K562 (cell line): ENCODE data around the gene MCAM. TPM values are rescaled to one million over a fixed set of nuclear protein-coding genes. Genes with fewer than 3 reads are reported as not detected.

Experiments used
- ARNT ChIP-seq, 2 experiments: fragments of 450-650 bp; IDR thresholded peaks; 2 replicates each; pipeline ENCODE4 v1.6.1; 2016; ENCODE audit warnings: mild to moderate bottlenecking in 1 of 2
- FIP1L1 ChIP-seq: fragments of 200-400 bp; formaldehyde crosslinking; IDR thresholded peaks from 2 replicates; pipeline ENCODE4 v1.6.1; 2018; ENCODE audit warnings: mild to moderate bottlenecking, low read depth, low read length; ENCODE audit not compliant: poor library complexity, severe bottlenecking
- FOXA3 ChIP-seq, 2 experiments: fragments of 450-650 bp in 1 of 2; sonication (generic) in 1 of 2; formaldehyde crosslinking; IDR thresholded peaks in 1 of 2; conservative IDR thresholded peaks in 1 of 2; 2 replicates each; pipeline versions ENCODE4 v1.4.0 to v1.8.0; 2020 to 2022; ENCODE audit warnings: mild to moderate bottlenecking in 2 of 2, missing genetic modification reagents in 1 of 2
- HDAC8 ChIP-seq: fragments of 450-650 bp; IDR thresholded peaks from 2 replicates; pipeline ENCODE4 v1.6.1; 2016; ENCODE audit warnings: mild to moderate bottlenecking, missing genetic modification characterization, moderate library complexity, missing compliant biosample characterization
- KDM2B ChIP-seq: fragments of 250-450 bp; sonication (Bioruptor Pico); IDR thresholded peaks from 2 replicates; pipeline ENCODE4 v1.8.0; 2021; ENCODE audit warnings: mild to moderate bottlenecking, moderate library complexity
- NCOA6 ChIP-seq: fragments of 450-650 bp; IDR thresholded peaks from 2 replicates; pipeline ENCODE4 v1.6.1; 2017; ENCODE audit warnings: mild to moderate bottlenecking
- PHF20 ChIP-seq: fragments of 450-650 bp; IDR thresholded peaks from 2 replicates; pipeline ENCODE4 v1.6.1; 2018; ENCODE audit not compliant: partially characterized antibody
- PURB ChIP-seq: sonication (generic); formaldehyde crosslinking; IDR thresholded peaks from 2 replicates; pipeline ENCODE4 v1.9.0; 2021; ENCODE audit warnings: low read depth, mild to moderate bottlenecking, missing genetic modification reagents
- RFX5 ChIP-seq: IDR thresholded peaks from 2 replicates; pipeline ENCODE4 v1.6.1; 2011; ENCODE audit warnings: low read depth, mild to moderate bottlenecking, improper control_type of control experiment, low read length
- SIN3B ChIP-seq: fragments of 450-650 bp; IDR thresholded peaks from 2 replicates; pipeline ENCODE4 v1.6.1; 2017; ENCODE audit warnings: low read depth, mild to moderate bottlenecking, moderate library complexity
- TCFL5 ChIP-seq: fragments of 250-450 bp; sonication (Bioruptor Pico); conservative IDR thresholded peaks from 2 replicates; pipeline ENCODE4 v1.6.1; 2021; ENCODE audit warnings: mild to moderate bottlenecking, moderate library complexity, matching md5 sums
- TEAD4 ChIP-seq, 2 experiments: sonication (generic) in 1 of 2; formaldehyde crosslinking in 1 of 2; IDR thresholded peaks; 2 replicates each; pipeline versions ENCODE4 v1.6.1 to v1.8.0; 2012 to 2022; ENCODE audit warnings: borderline replicate concordance in 1 of 2, inconsistent platforms in 1 of 2, low read length in 1 of 2, mild to moderate bottlenecking in 1 of 2, missing genetic modification reagents in 1 of 2
- ZKSCAN1 ChIP-seq: fragments of 150-350 bp; IDR thresholded peaks from 2 replicates; pipeline ENCODE4 v1.6.1; 2016; ENCODE audit warnings: low read depth, low read length
- ZNF146 ChIP-seq: IDR thresholded peaks from one replicate; pipeline ENCODE4 v1.6.1; 2018; ENCODE audit warnings: missing compliant biosample characterization; ENCODE audit not compliant: unreplicated experiment
- ZNF75A ChIP-seq: fragments of 450-650 bp; formaldehyde crosslinking; IDR thresholded peaks from 2 replicates; pipeline ENCODE4 v1.4.0; 2020; ENCODE audit warnings: mild to moderate bottlenecking
- polyA plus RNA-seq, 8 experiments: library from polyadenylated mRNA; depleted of rRNA in 4 of 8; stranded (reverse) in 5 of 8; unstranded in 3 of 8; fragments of >200 nt; fragmentation: Nextera tagmentation in 2 of 8; fragmentation: Illumina TruSeq in 1 of 8; extraction: Ambion mirVana in 2 of 8; extraction: Trizol in 1 of 8; gene quantifications; 2 replicates each; pipeline versions ENCODE4 v1.2.1 to v1.2.3, GENCODE V29; 2011 to 2014; ENCODE audit warnings: inconsistent platforms in 1 of 8, missing spikeins in 1 of 8
- total RNA-seq, 7 experiments: library from RNA; depleted of rRNA in 6 of 7; stranded (reverse); fragments of >200 nt in 6 of 7; fragmentation: Illumina TruSeq in 2 of 7; extraction: Trizol in 2 of 7; gene quantifications; 2 replicates each; pipeline versions ENCODE4 v1.2.1 to v1.2.3, GENCODE V29; 2011 to 2021; ENCODE audit warnings: low replicate concordance in 1 of 7
- TF ChIP-seq, protein P1 (sequence below), 3 experiments: IDR thresholded peaks in 2 of 3; conservative IDR thresholded peaks in 1 of 3; 2 replicates each; pipeline ENCODE4 v1.5.1; 2011 to 2012; ENCODE audit warnings: low read length in 3 of 3, mild to moderate bottlenecking in 3 of 3, control low read depth in 2 of 3, improper control_type of control experiment in 1 of 3, inconsistent platforms in 1 of 3, low read depth in 1 of 3, mixed read lengths in 1 of 3, moderate library complexity in 1 of 3; ENCODE audit not compliant: insufficient read depth in 2 of 3
- TF ChIP-seq, protein P2 (sequence below): sonication (generic); formaldehyde crosslinking; IDR thresholded peaks from 2 replicates; pipeline ENCODE4 v1.8.0; 2022; ENCODE audit warnings: missing genetic modification reagents, mild to moderate bottlenecking, moderate library complexity, borderline replicate concordance
- TF ChIP-seq, protein P3 (sequence below): sonication (generic); formaldehyde crosslinking; IDR thresholded peaks from 2 replicates; pipeline ENCODE4 v1.8.1; 2023; ENCODE audit warnings: mild to moderate bottlenecking, missing genetic modification reagents
- TF ChIP-seq, protein P4 (sequence below): fragments of 450-650 bp; IDR thresholded peaks from 2 replicates; pipeline ENCODE4 v1.7.1; 2018; ENCODE audit warnings: mild to moderate bottlenecking, low read depth; ENCODE audit not compliant: partially characterized antibody

Gene MCAM
- total and polyA plus RNA-seq, 9 of the 15 experiments (the other 6 are each of a cell fraction or from before 2014, with no cell fraction given) = 14.7 to 118 (median 53.6) TPM

DNA sequence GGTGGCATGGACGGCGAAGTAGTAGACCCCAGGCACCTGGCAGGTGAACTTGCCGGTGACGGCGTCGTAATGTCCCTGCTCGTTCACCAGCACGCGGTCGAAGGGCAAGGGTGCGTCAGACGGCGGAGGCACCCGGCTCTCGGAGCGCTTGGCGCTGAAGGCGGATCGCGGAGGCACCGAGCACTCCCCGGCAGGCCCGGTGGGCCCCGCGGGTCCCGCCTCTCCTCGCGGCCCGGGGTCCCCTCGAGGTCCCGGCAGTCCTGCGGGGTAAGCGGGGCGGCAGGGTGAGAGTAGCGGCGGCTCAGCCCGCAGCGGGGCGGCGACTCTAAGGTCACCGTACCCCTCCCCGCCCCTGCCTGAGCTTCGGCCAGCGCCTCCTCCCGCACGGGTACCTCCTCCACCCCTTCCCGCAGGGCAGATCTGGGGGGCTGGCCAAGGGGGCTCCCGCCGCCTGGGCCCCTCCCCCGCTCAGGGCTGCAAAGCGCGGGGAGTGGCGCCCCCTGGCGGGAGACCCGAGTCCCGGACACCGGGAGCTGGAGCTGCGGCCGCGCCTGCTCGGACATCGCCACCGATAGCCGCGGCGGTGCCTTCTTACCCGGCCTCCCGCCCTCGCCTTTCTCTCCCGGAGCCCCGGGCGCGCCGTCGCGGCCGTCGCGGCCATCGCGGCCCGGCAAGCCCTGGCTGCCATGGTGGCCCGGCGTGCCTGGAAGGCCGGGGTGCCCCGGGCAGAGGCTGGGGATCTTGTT is 22.8 kb upstream of the MCAM start (continued):
- TF ChIP-seq, protein P1, sequence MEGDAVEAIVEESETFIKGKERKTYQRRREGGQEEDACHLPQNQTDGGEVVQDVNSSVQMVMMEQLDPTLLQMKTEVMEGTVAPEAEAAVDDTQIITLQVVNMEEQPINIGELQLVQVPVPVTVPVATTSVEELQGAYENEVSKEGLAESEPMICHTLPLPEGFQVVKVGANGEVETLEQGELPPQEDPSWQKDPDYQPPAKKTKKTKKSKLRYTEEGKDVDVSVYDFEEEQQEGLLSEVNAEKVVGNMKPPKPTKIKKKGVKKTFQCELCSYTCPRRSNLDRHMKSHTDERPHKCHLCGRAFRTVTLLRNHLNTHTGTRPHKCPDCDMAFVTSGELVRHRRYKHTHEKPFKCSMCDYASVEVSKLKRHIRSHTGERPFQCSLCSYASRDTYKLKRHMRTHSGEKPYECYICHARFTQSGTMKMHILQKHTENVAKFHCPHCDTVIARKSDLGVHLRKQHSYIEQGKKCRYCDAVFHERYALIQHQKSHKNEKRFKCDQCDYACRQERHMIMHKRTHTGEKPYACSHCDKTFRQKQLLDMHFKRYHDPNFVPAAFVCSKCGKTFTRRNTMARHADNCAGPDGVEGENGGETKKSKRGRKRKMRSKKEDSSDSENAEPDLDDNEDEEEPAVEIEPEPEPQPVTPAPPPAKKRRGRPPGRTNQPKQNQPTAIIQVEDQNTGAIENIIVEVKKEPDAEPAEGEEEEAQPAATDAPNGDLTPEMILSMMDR (IDR thresholded peaks at IDR 0.05 in 2 of 3, conservative IDR thresholded peaks at IDR 0.05 in 1 of 3; ENCODE audit: insufficient read depth in 2 of 3, low read depth in 1 of 3, low read length in 3 of 3) = peak; percentile 87 to 90 (median 87)
- TF ChIP-seq ARNT (IDR thresholded peaks at IDR 0.05) (no peak), FIP1L1 (peak; percentile 96), ZNF75A (CRISPR knock-in tag) (no peak), RFX5 (no peak), SIN3B (0 out of 2 replicates have a peak, but pooled peaks have one; percentile 29), FOXA3 (CRISPR knock-in tag; conservative IDR thresholded peaks at IDR 0.05 in 1 of 2, IDR thresholded peaks at IDR 0.05 in 1 of 2) (no peak), KDM2B (peak; percentile 75; the same call in 1 of the 2 replicates), TCFL5 (CRISPR knock-in tag) (no peak), HDAC8 (tag) (0 out of 2 replicates have a peak, but pooled peaks have one; percentile 38), PURB (CRISPR knock-in tag) (no peak), PHF20 (peak; percentile 49), NCOA6 (peak; percentile 88), ZNF146 (CRISPR knock-in tag) (no peak), TEAD4 (IDR thresholded peaks at IDR 0.05; ENCODE audit: low read length) (0 out of 2 replicates have a peak, but pooled peaks have one; percentile 10), TEAD4 (CRISPR knock-in tag; IDR thresholded peaks at IDR 0.05; ENCODE audit: borderline replicate concordance) (no peak), ZKSCAN1 (0 out of 2 replicates have a peak, but pooled peaks have one; percentile 14)
- TF ChIP-seq, protein P2, sequence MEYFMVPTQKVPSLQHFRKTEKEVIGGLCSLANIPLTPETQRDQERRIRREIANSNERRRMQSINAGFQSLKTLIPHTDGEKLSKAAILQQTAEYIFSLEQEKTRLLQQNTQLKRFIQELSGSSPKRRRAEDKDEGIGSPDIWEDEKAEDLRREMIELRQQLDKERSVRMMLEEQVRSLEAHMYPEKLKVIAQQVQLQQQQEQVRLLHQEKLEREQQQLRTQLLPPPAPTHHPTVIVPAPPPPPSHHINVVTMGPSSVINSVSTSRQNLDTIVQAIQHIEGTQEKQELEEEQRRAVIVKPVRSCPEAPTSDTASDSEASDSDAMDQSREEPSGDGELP = peak; percentile 41; the same call in 1 of the 2 replicates
- TF ChIP-seq, protein P3, sequence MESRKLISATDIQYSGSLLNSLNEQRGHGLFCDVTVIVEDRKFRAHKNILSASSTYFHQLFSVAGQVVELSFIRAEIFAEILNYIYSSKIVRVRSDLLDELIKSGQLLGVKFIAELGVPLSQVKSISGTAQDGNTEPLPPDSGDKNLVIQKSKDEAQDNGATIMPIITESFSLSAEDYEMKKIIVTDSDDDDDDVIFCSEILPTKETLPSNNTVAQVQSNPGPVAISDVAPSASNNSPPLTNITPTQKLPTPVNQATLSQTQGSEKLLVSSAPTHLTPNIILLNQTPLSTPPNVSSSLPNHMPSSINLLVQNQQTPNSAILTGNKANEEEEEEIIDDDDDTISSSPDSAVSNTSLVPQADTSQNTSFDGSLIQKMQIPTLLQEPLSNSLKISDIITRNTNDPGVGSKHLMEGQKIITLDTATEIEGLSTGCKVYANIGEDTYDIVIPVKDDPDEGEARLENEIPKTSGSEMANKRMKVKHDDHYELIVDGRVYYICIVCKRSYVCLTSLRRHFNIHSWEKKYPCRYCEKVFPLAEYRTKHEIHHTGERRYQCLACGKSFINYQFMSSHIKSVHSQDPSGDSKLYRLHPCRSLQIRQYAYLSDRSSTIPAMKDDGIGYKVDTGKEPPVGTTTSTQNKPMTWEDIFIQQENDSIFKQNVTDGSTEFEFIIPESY (CRISPR knock-in tag) = peak; percentile 98
- TF ChIP-seq, protein P4, sequence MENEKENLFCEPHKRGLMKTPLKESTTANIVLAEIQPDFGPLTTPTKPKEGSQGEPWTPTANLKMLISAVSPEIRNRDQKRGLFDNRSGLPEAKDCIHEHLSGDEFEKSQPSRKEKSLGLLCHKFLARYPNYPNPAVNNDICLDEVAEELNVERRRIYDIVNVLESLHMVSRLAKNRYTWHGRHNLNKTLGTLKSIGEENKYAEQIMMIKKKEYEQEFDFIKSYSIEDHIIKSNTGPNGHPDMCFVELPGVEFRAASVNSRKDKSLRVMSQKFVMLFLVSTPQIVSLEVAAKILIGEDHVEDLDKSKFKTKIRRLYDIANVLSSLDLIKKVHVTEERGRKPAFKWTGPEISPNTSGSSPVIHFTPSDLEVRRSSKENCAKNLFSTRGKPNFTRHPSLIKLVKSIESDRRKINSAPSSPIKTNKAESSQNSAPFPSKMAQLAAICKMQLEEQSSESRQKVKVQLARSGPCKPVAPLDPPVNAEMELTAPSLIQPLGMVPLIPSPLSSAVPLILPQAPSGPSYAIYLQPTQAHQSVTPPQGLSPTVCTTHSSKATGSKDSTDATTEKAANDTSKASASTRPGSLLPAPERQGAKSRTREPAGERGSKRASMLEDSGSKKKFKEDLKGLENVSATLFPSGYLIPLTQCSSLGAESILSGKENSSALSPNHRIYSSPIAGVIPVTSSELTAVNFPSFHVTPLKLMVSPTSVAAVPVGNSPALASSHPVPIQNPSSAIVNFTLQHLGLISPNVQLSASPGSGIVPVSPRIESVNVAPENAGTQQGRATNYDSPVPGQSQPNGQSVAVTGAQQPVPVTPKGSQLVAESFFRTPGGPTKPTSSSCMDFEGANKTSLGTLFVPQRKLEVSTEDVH = peak; percentile 30
